ENCODE measurements around the gene NAV3.

Gene NAV3

DNA sequence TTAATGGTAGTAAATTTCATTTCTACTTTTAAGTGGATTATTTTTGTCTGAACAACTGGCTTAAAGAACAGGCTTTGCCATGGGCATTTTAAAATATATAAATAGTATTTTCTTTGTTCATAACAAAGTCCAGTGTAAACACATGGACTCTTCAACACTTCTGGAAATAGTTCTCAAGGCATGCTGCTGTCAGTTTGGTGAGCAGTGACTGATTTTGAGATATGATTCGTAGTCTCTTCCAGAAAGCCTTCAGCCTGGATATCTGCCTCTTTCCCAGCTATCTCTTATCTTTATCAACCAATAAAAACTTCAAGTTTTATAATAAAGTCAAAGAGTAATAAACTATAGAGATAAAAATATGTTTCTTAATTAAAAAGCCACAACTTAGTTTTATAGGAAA is 110.7 kb downstream of the NAV3 start:
- in situ Hi-C loops (cut with HindIII; ENCODE audit: low sequenced_read_pairs): loop anchor here (25.0 kb wide), 1 partner anchor 204 kb away; no protein-coding TSS in a partner anchor
- peak overlapping the region; percentile 49 for H3K4me3 ChIP-seq (ENCODE audit: low read depth, low read length)

DNA sequence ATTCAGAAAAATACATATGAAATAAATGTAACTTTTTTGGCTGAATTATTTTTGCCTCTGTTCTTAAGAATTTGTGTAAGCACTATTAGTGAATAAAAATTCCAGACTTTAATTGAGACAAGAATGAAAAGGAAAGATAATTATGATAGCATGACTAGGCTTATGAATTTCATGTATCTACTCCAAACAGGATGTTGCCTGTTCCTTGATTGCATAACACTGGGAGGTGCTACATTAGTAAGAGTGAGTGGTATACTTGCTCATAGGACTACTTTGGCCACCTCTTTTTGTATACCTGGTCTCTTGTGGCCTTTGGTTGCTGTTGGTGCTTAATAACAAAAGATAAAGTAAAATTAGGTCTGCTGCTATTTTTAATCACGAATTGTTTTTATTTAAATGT is 112.8 kb downstream of the NAV3 start:
- TF ChIP-seq, protein P1, sequence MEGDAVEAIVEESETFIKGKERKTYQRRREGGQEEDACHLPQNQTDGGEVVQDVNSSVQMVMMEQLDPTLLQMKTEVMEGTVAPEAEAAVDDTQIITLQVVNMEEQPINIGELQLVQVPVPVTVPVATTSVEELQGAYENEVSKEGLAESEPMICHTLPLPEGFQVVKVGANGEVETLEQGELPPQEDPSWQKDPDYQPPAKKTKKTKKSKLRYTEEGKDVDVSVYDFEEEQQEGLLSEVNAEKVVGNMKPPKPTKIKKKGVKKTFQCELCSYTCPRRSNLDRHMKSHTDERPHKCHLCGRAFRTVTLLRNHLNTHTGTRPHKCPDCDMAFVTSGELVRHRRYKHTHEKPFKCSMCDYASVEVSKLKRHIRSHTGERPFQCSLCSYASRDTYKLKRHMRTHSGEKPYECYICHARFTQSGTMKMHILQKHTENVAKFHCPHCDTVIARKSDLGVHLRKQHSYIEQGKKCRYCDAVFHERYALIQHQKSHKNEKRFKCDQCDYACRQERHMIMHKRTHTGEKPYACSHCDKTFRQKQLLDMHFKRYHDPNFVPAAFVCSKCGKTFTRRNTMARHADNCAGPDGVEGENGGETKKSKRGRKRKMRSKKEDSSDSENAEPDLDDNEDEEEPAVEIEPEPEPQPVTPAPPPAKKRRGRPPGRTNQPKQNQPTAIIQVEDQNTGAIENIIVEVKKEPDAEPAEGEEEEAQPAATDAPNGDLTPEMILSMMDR (IDR thresholded peaks at IDR 0.05; ENCODE audit: low read depth, low read length): no peak
- DNase-seq (ENCODE audit: low read depth, low spot score): peak; percentile 66
- in situ Hi-C loops (cut with HindIII; ENCODE audit: low sequenced_read_pairs): loop anchor here (25.0 kb wide), 1 partner anchor 206 kb away; no protein-coding TSS in a partner anchor
- H3K4me3 ChIP-seq (ENCODE audit: low read depth, low read length): no peak overlapping the region

More for the DNA sequence above, 110.7 kb downstream of the NAV3 start:
- TF ChIP-seq, protein P1 (IDR thresholded peaks at IDR 0.05; ENCODE audit: low read depth, low read length): no peak
- DNase-seq (ENCODE audit: low read depth, low spot score): peak; percentile 25

DNA sequence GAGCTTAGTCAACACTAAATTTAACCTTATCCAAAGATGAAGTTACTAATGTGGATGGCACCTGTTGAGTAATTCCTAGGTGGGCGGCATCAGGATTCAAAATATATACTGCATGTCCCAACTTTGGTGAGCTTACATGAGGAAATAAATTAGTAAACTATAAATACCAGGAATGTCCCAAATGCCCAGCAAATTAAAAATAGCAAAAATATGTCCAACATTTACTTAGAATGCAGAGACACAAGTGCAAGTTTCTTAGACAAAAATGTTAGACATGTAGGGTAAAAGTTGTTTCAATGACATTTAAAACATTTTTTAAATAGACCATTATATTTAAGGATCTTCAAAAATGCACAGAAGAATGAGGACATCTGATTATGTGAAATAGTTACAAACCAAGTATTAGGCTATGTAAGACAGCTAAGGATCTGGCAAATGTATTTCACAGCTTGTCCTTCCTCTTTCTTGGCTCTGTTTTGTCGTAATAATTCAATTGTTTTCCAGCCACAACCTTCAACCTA is 115.9 kb downstream of the NAV3 start:
- no peak overlapping the region for H3K4me3 ChIP-seq (ENCODE audit: low read depth, low read length)
- in situ Hi-C loops (cut with HindIII; ENCODE audit: low sequenced_read_pairs): loop anchor here (25.0 kb wide), 1 partner anchor 209 kb away; no protein-coding TSS in a partner anchor
- TF ChIP-seq, protein P1 (IDR thresholded peaks at IDR 0.05; ENCODE audit: low read depth, low read length): no peak
- DNase-seq (ENCODE audit: low read depth, low spot score): no peak

DNA sequence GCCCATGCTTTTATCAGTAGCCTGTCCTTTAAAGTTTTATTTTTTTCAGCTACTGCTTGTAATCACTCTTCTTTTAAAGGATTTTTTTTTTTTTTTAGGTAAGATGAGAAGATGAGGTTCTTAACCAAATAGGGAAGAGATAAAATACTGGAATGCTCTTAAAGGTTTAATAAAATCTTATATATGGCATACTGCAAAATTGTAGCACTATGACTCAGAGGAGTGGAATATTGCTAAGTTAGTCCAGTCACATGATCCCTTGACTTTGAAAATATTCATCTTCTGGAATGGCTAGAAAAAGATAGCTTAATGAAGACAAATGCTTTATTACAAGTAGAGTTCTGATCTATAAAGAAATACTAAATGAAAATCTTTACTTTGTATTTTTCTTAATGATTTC is 116.6 kb downstream of the NAV3 start:
- no peak overlapping the region for H3K4me3 ChIP-seq (ENCODE audit: low read depth, low read length)
- in situ Hi-C loops (cut with HindIII; ENCODE audit: low sequenced_read_pairs): loop anchor here (25.0 kb wide), 1 partner anchor 210 kb away; no protein-coding TSS in a partner anchor
- TF ChIP-seq, protein P1 (IDR thresholded peaks at IDR 0.05; ENCODE audit: low read depth, low read length): no peak
- DNase-seq (ENCODE audit: low read depth, low spot score): peak; percentile 76

DNA sequence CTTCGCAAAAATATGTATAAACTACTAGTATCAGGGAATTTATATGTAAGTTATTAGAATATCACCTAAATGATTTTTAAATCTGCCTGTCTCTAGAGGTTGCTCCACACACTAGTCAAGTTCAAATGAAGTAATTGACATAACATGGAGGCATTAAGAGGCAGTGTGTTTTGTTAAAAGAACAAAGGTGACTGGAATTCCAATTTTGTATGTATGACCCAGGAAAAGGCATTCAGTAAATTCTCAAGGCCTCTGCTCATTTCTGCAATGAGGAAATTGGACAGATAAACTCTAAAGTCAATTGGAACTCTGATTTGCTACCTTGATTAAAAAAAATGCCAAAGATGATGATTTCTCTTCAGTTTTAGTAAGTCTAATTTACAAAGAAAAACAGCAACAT is 117.1 kb downstream of the NAV3 start:
- in situ Hi-C loops (cut with HindIII; ENCODE audit: low sequenced_read_pairs): loop anchor here (25.0 kb wide), 1 partner anchor 210 kb away; no protein-coding TSS in a partner anchor
- no peak for DNase-seq (ENCODE audit: low read depth, low spot score)
- TF ChIP-seq, protein P1 (IDR thresholded peaks at IDR 0.05; ENCODE audit: low read depth, low read length): no peak
- no peak overlapping the region for H3K4me3 ChIP-seq (ENCODE audit: low read depth, low read length)

DNA sequence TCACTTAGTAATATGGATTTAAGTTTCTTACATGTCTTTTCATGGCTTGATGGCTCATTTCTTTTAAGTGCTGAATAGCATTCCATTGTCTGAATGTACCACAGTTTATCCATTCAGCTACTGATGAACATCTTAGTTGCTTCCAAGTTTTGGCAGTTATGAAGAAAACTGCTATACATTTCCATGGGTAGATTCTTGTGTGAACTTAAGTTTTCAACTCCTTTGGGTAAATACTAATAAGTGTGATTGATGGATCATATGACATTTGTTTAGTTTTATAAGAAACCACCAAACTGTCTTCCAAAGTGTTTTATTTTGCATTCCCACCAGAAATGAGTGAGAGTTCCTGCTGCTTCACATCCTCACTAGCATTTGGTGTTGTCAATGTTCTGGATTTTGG is 119.2 kb downstream of the NAV3 start:
- DNase-seq (ENCODE audit: low read depth, low spot score): no peak
- in situ Hi-C loops (cut with HindIII; ENCODE audit: low sequenced_read_pairs): loop anchor here (25.0 kb wide), 1 partner anchor 213 kb away; no protein-coding TSS in a partner anchor
- H3K4me3 ChIP-seq (ENCODE audit: low read depth, low read length): no peak overlapping the region
- TF ChIP-seq, protein P1 (IDR thresholded peaks at IDR 0.05; ENCODE audit: low read depth, low read length): no peak

Data from astrocyte of the spinal cord (primary cell).